Measurements from ENCODE around the gene CCDC159.

Gene CCDC159

DNA sequence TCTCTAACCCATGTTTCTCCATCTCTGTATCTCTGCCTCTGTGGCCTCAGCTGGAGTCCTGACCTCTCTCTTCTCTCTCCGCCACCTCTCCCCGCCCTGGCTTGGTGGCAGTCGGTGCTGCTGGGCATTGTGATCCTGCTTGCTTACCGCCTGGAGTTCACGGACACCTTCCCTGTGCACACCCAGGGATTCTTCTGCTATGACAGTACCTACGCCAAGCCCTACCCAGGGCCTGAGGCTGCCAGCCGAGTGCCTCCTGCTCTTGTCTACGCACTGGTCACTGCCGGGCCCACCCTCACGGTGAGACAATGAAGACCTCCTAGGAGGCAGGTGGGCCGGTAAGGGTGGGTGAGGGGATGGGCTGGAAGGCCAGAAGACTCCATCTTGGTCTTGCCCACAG, 13.1 kb downstream of the CCDC159 start:
- Histone ChIP-seq H3K4me2 (ENCODE audit: low read depth, low read length, poor library complexity, severe bottlenecking) (no peak overlapping the region), H3K79me2 (ENCODE audit: insufficient read depth, low read length) (no peaks in the 10 kb centered on the region), H3K9me2 (replicated peaks; ENCODE audit: insufficient read depth, low read length) (no peaks in the 10 kb centered on the region), H3F3A (ENCODE audit: insufficient read depth) (no peaks in the 10 kb centered on the region), H3K4me3 (ENCODE audit: insufficient read depth, low read length, poor library complexity, severe bottlenecking) (no peak overlapping the region), H3K36me3 (ENCODE audit: low read length) (no peaks in the 10 kb centered on the region), H4K20me1 (ENCODE audit: low read depth, low read length) (no peaks in the 10 kb centered on the region; the same call in 1 of the 2 replicates), H3K27me3 (ENCODE audit: low read length) (no peaks in the 10 kb centered on the region), H3K9me3 (ENCODE audit: insufficient read depth, low read length) (no peaks in the 10 kb centered on the region), H2AFZ (ENCODE audit: low read depth, low read length, severe bottlenecking) (no peak overlapping the region), H3K27ac (ENCODE audit: low read depth, low read length) (no peak overlapping the region), H3K9ac (ENCODE audit: low read length) (no peak overlapping the region)
- TF ChIP-seq EZH2phosphoT487 (conservative IDR thresholded peaks at IDR 0.05; ENCODE audit: low read length) = no peak
- no peak for TF ChIP-seq CTCF (IDR thresholded peaks at IDR 0.05; ENCODE audit: insufficient read depth, low read length, poor library complexity, severe bottlenecking)

DNA sequence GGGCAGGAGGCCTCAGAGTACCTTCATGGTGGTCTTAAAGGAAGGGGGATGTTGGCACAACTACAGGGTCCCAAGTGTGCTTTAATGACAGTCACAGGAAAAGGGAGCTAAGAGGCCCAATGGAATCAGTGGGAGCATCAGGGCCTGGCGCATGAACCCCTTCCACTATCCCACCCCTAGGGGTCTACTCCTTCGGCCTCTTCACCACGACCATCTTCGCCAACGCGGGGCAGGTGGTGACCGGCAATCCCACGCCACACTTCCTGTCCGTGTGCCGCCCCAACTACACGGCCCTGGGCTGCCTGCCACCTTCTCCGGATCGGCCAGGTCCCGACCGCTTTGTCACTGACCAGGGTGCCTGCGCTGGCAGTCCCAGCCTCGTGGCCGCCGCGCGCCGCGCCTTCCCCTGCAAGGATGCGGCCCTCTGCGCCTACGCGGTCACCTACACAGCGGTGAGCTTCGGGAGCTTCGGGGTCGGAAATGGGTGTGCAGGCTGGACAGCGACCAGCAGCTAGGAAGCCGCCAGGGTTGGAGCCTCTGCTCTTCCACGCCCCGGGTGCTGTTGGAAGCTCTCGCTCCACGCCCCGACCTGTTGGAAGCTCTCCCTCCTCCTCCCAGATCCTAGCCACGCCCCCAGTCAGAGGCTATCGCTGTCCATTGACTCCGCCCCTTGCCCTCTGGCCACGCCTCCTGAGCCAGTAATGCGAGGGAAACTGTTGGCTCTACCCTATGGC, 14.9 kb downstream of the CCDC159 start:
- no peaks in the 10 kb centered on the region for H3K9me2 ChIP-seq (replicated peaks; ENCODE audit: insufficient read depth, low read length)
- TF ChIP-seq CTCF (IDR thresholded peaks at IDR 0.05; ENCODE audit: insufficient read depth, low read length, poor library complexity, severe bottlenecking) (no peak), EZH2phosphoT487 (conservative IDR thresholded peaks at IDR 0.05; ENCODE audit: low read length) (no peak)
- H3K9ac ChIP-seq (ENCODE audit: low read length) = no peak overlapping the region
- H3K4me3 ChIP-seq (ENCODE audit: insufficient read depth, low read length, poor library complexity, severe bottlenecking) = no peak overlapping the region
- H3K36me3 ChIP-seq (ENCODE audit: low read length) = no peaks in the 10 kb centered on the region
- no peaks in the 10 kb centered on the region for H4K20me1 ChIP-seq (ENCODE audit: low read depth, low read length)
- H2AFZ ChIP-seq (ENCODE audit: low read depth, low read length, severe bottlenecking) = no peak overlapping the region
- no peaks in the 10 kb centered on the region for H3K79me2 ChIP-seq (ENCODE audit: insufficient read depth, low read length)
- H3K4me2 ChIP-seq (ENCODE audit: low read depth, low read length, poor library complexity, severe bottlenecking) = no peak overlapping the region
- H3F3A ChIP-seq (ENCODE audit: insufficient read depth) = no peaks in the 10 kb centered on the region
- H3K27ac ChIP-seq (ENCODE audit: low read depth, low read length) = no peak overlapping the region
- H3K27me3 ChIP-seq (ENCODE audit: low read length) = no peaks in the 10 kb centered on the region
- H3K9me3 ChIP-seq (ENCODE audit: insufficient read depth, low read length) = no peaks in the 10 kb centered on the region

DNA sequence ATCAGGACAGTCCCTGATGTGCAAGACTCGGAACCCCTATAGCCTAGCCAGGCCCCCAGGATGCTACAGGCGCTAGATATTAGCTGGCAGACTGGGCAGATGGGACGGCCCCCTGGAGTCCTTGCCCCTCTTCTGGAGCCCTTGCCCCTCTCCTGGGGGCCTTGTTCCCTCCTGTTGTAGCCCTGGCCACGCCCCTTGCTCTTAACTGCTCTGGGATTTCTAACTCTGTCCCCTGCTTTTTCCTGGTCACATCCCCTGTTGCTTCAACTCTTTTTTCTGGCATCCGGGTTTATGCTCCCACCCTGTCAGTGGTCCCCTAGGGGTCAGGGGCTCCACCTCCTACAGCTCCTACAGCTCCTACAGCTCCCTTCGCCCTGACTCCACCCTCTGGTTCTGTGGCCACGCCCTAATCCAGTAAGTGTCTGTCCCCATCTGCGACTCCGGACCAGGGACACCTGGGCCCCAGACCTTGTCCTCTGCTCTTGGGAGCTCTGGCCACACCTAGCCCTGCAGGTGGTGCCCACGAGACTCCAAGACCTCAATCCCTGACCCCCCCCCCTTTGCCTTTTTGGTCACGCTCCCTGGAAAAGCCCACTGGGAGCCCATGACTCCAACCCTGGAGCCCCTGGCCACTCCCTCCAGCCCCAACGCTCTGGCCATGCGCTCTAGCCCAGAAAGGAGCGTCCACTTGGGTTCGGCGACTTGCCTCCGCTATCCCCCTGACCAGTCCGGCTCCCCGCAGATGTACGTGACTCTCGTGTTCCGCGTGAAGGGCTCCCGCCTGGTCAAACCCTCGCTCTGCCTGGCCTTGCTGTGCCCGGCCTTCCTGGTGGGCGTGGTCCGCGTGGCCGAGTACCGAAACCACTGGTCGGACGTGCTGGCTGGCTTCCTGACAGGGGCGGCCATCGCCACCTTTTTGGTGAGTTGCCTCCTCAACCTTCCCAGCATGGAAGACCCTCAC, 15.7 kb downstream of the CCDC159 start:
- H3K4me2 ChIP-seq (ENCODE audit: low read depth, low read length, poor library complexity, severe bottlenecking) = no peak overlapping the region
- H3K27me3 ChIP-seq (ENCODE audit: low read length) = no peaks in the 10 kb centered on the region
- no peaks in the 10 kb centered on the region for H3K79me2 ChIP-seq (ENCODE audit: insufficient read depth, low read length)
- no peaks in the 10 kb centered on the region for H4K20me1 ChIP-seq (ENCODE audit: low read depth, low read length)
- H3K9me2 ChIP-seq (replicated peaks; ENCODE audit: insufficient read depth, low read length) = no peaks in the 10 kb centered on the region
- H2AFZ ChIP-seq (ENCODE audit: low read depth, low read length, severe bottlenecking) = no peak overlapping the region
- no peak overlapping the region for H3K9ac ChIP-seq (ENCODE audit: low read length)
- H3K36me3 ChIP-seq (ENCODE audit: low read length) = no peaks in the 10 kb centered on the region
- H3K9me3 ChIP-seq (ENCODE audit: insufficient read depth, low read length) = no peaks in the 10 kb centered on the region
- no peaks in the 10 kb centered on the region for H3F3A ChIP-seq (ENCODE audit: insufficient read depth)
- no peak overlapping the region for H3K4me3 ChIP-seq (ENCODE audit: insufficient read depth, low read length, poor library complexity, severe bottlenecking)
- TF ChIP-seq EZH2phosphoT487 (conservative IDR thresholded peaks at IDR 0.05; ENCODE audit: low read length) = no peak
- TF ChIP-seq CTCF (IDR thresholded peaks at IDR 0.05; ENCODE audit: insufficient read depth, low read length, poor library complexity, severe bottlenecking) = no peak
- H3K27ac ChIP-seq (ENCODE audit: low read depth, low read length) = no peak overlapping the region

All from SU-DHL-6 (cell line).